ENCODE results near the gene BPHL.
A peak's percentile ranks its signal among the peaks of the same experiment; 100 is the strongest.
"Not testable (repeated sequence)": the region's sequence is repeated elsewhere in the genome, so short reads cannot be mapped to it uniquely, and the experiment has no call there.

Gene BPHL

GRCh38 chr6:3163248-3163594 lies 44.7 kb downstream of the BPHL start:
- Histone ChIP-seq H3K27ac (ENCODE audit: low read length) (no peak overlapping the region), H3K4me1 (ENCODE audit: low read length) (0 out of 2 replicates have a peak, but pooled peaks cover 2% of the 10 kb centered on the region)

GRCh38 chr6:3164388-3164787 lies 45.9 kb downstream of the BPHL start:
- Histone ChIP-seq H3K4me3 (ENCODE audit: low read length) (no peak overlapping the region), H3K9ac (ENCODE audit: low read length) (no peak overlapping the region), H3K79me2 (ENCODE audit: low read length) (no peaks in the 10 kb centered on the region), H3K4me2 (ENCODE audit: low read length) (no peak overlapping the region), H4K20me1 (ENCODE audit: insufficient read depth, low read length) (no peaks in the 10 kb centered on the region), H3K4me1 (ENCODE audit: low read length) (no peaks in the 10 kb centered on the region), H3K9me3 (ENCODE audit: insufficient read depth, low read length) (no peaks in the 10 kb centered on the region), H2AFZ (ENCODE audit: low read depth, low read length) (no peak overlapping the region), H3K27me3 (ENCODE audit: low read depth, low read length) (no peaks in the 10 kb centered on the region), H3K36me3 (replicated peaks; ENCODE audit: low read depth, low read length) (no peaks in the 10 kb centered on the region), H3K27ac (ENCODE audit: low read length) (no peak overlapping the region)
- TF ChIP-seq EZH2phosphoT487 (IDR thresholded peaks at IDR 0.05; ENCODE audit: low read depth) (no peak), CTCF (IDR thresholded peaks at IDR 0.05; ENCODE audit: low read depth, low read length) (no peak)

More at GRCh38 chr6:3163248-3163594, 44.7 kb downstream of the BPHL start:
- Histone ChIP-seq H3K9ac (ENCODE audit: low read length) (peak overlapping the region; percentile 66), H3K36me3 (replicated peaks; ENCODE audit: low read depth, low read length) (no peaks in the 10 kb centered on the region), H3K4me2 (ENCODE audit: low read length) (peak overlapping the region; percentile 86), H3K27me3 (ENCODE audit: low read depth, low read length) (0 out of 2 replicates have a peak, but pooled peaks cover 5% of the 10 kb centered on the region), H3K9me3 (ENCODE audit: insufficient read depth, low read length) (no peaks in the 10 kb centered on the region), H4K20me1 (ENCODE audit: insufficient read depth, low read length) (no peaks in the 10 kb centered on the region), H3K4me3 (ENCODE audit: low read length) (peak overlapping the region; percentile 85), H3K79me2 (ENCODE audit: low read length) (no peaks in the 10 kb centered on the region), H2AFZ (ENCODE audit: low read depth, low read length) (peak overlapping the region; percentile 52; the same call in 1 of the 2 replicates)
- peak; percentile 16; the same call in 1 of the 2 replicates for TF ChIP-seq CTCF (IDR thresholded peaks at IDR 0.05; ENCODE audit: low read depth, low read length)
- TF ChIP-seq EZH2phosphoT487 (IDR thresholded peaks at IDR 0.05; ENCODE audit: low read depth) = no peak

GRCh38 chr6:3165631-3166534 lies 47.4 kb downstream of the BPHL start:
- TF ChIP-seq EZH2phosphoT487 (IDR thresholded peaks at IDR 0.05; ENCODE audit: low read depth) (no peak), CTCF (IDR thresholded peaks at IDR 0.05; ENCODE audit: low read depth, low read length) (no peak)
- Histone ChIP-seq H3K4me2 (ENCODE audit: low read length) (no peak overlapping the region), H3K36me3 (replicated peaks; ENCODE audit: low read depth, low read length) (no peaks in the 10 kb centered on the region), H3K27me3 (ENCODE audit: low read depth, low read length) (no peaks in the 10 kb centered on the region), H3K27ac (ENCODE audit: low read length) (no peak overlapping the region), H3K79me2 (ENCODE audit: low read length) (no peaks in the 10 kb centered on the region), H4K20me1 (ENCODE audit: insufficient read depth, low read length) (no peaks in the 10 kb centered on the region), H3K9me3 (ENCODE audit: insufficient read depth, low read length) (no peaks in the 10 kb centered on the region), H3K4me1 (ENCODE audit: low read length) (no peaks in the 10 kb centered on the region), H3K9ac (ENCODE audit: low read length) (no peak overlapping the region), H3K4me3 (ENCODE audit: low read length) (no peak overlapping the region), H2AFZ (ENCODE audit: low read depth, low read length) (no peak overlapping the region)

- H3K27me3 ChIP-seq (ENCODE audit: low read depth, low read length); H3K79me2 ChIP-seq (ENCODE audit: low read length); H3K4me2 ChIP-seq (ENCODE audit: low read length); H3K9me3 ChIP-seq (ENCODE audit: insufficient read depth, low read length); H3K4me1 ChIP-seq (ENCODE audit: low read length); H2AFZ ChIP-seq (ENCODE audit: low read depth, low read length); H3K4me3 ChIP-seq (ENCODE audit: low read length); H3K36me3 ChIP-seq (replicated peaks; ENCODE audit: low read depth, low read length); H4K20me1 ChIP-seq (ENCODE audit: insufficient read depth, low read length); H3K9ac ChIP-seq (ENCODE audit: low read length); H3K27ac ChIP-seq (ENCODE audit: low read length): not testable (repeated sequence)
These were observed 48.2 kb downstream of the BPHL start for GRCh38 chr6:3166535-3167225.

- not testable (repeated sequence) for H3K9ac ChIP-seq (ENCODE audit: low read length); H2AFZ ChIP-seq (ENCODE audit: low read depth, low read length); H3K27me3 ChIP-seq (ENCODE audit: low read depth, low read length); H3K4me2 ChIP-seq (ENCODE audit: low read length); H3K4me3 ChIP-seq (ENCODE audit: low read length); H3K36me3 ChIP-seq (replicated peaks; ENCODE audit: low read depth, low read length); H3K4me1 ChIP-seq (ENCODE audit: low read length); H3K27ac ChIP-seq (ENCODE audit: low read length); H3K9me3 ChIP-seq (ENCODE audit: insufficient read depth, low read length); H4K20me1 ChIP-seq (ENCODE audit: insufficient read depth, low read length); H3K79me2 ChIP-seq (ENCODE audit: low read length)
These were observed 49.5 kb downstream of the BPHL start for GRCh38 chr6:3168046-3168445.

- H2AFZ ChIP-seq (ENCODE audit: low read depth, low read length); H3K27ac ChIP-seq (ENCODE audit: low read length); H3K36me3 ChIP-seq (replicated peaks; ENCODE audit: low read depth, low read length); H3K9me3 ChIP-seq (ENCODE audit: insufficient read depth, low read length); H3K4me3 ChIP-seq (ENCODE audit: low read length); H3K4me2 ChIP-seq (ENCODE audit: low read length); H4K20me1 ChIP-seq (ENCODE audit: insufficient read depth, low read length); H3K27me3 ChIP-seq (ENCODE audit: low read depth, low read length); H3K4me1 ChIP-seq (ENCODE audit: low read length); H3K9ac ChIP-seq (ENCODE audit: low read length); H3K79me2 ChIP-seq (ENCODE audit: low read length): not testable (repeated sequence)
These were observed 52.2 kb downstream of the BPHL start for GRCh38 chr6:3170676-3171075.
